GM12801 (cell line): ENCODE measurements around the gene SRRT.

ENCODE experiments used
- CTCF ChIP-seq: IDR thresholded peaks from one replicate; pipeline ENCODE4 v1.5.1; 2011; ENCODE audit warnings: control low read depth; ENCODE audit not compliant: insufficient read length; ENCODE audit errors: extremely low read depth

Gene SRRT

GRCh38 chr7:100874577-100875355 is at the start of gene SRRT:
Gene SRRT (plus strand): TSS chr7:100875103. CDS start chr7:100875591, 488 bp downstream.
- no peak for TF ChIP-seq CTCF

- no peak for TF ChIP-seq CTCF
Measured at GRCh38 chr7:100825215-100825671, 49.7 kb upstream of the SRRT start.

GRCh38 chr7:100825751-100826513 is 49.0 kb upstream of the SRRT start:
- no peak for TF ChIP-seq CTCF

- no peak for TF ChIP-seq CTCF
Measured at GRCh38 chr7:100826514-100827329, 48.2 kb upstream of the SRRT start.

GRCh38 chr7:100827330-100828226 is 47.3 kb upstream of the SRRT start, which contains the start of gene EPHB4:
Gene EPHB4 (minus strand): TSS chr7:100827523. CDS start chr7:100827030, 493 bp downstream.
- no peak for TF ChIP-seq CTCF

GRCh38 chr7:100829150-100829716 is 45.7 kb upstream of the SRRT start:
- TF ChIP-seq CTCF, result no peak
